GM13977 (cell line): ENCODE measurements around the gene GNAS-AS1.

Experiments used
- DNase-seq: peaks from one replicate; pipeline ENCODE4 v3.0.0; 2012; ENCODE audit warnings: low spot score
- CTCF ChIP-seq: IDR thresholded peaks from 2 replicates; pipeline ENCODE4 v1.5.1; 2012; ENCODE audit warnings: mild to moderate bottlenecking, control low read depth; ENCODE audit not compliant: insufficient read depth; ENCODE audit errors: extremely low read depth, missing control alignments
- in situ Hi-C: fragments of 300-500 bp; cut with MboI; formaldehyde crosslinking; loops from one replicate; pipeline ENCODE4 v1.12.0; 2022; ENCODE audit warnings: low sequenced_read_pairs, low pct_unique_long_range_greater_than_20kb, mixed read lengths, inconsistent platforms; ENCODE audit not compliant: unreplicated experiment

The GNAS-AS1 gene

GRCh38 chr20:58810879-58811250, 39.8 kb downstream of the GNAS-AS1 start:
- DNase-seq = no peak
- in situ Hi-C loops = no loop called here
- TF ChIP-seq CTCF = no peak

GRCh38 chr20:58810116-58810878, 40.4 kb downstream of the GNAS-AS1 start:
- TF ChIP-seq CTCF = no peak
- in situ Hi-C loops = no loop called here
- no peak for DNase-seq

- in situ Hi-C loops = no loop called here
- no peak for DNase-seq
- TF ChIP-seq CTCF = no peak
Measured at GRCh38 chr20:58808271-58809046, 42.2 kb downstream of the GNAS-AS1 start.

GRCh38 chr20:58807801-58808200, 42.9 kb downstream of the GNAS-AS1 start:
- no peak for TF ChIP-seq CTCF
- in situ Hi-C loops = no loop called here

GRCh38 chr20:58803533-58803932, 47.2 kb downstream of the GNAS-AS1 start:
- no peak for TF ChIP-seq CTCF
- in situ Hi-C loops = no loop called here
- no peak for DNase-seq

More at GRCh38 chr20:58807801-58808200, 42.9 kb downstream of the GNAS-AS1 start:
- no peak for DNase-seq

- in situ Hi-C loops = no loop called here
Measured at GRCh38 chr20:58802061-58802460, 48.6 kb downstream of the GNAS-AS1 start.

More at GRCh38 chr20:58802061-58802460, 48.6 kb downstream of the GNAS-AS1 start:
- DNase-seq = no peak
- no peak for TF ChIP-seq CTCF
